Measurements from ENCODE around the gene TSKU.

TSKU gene

DNA sequence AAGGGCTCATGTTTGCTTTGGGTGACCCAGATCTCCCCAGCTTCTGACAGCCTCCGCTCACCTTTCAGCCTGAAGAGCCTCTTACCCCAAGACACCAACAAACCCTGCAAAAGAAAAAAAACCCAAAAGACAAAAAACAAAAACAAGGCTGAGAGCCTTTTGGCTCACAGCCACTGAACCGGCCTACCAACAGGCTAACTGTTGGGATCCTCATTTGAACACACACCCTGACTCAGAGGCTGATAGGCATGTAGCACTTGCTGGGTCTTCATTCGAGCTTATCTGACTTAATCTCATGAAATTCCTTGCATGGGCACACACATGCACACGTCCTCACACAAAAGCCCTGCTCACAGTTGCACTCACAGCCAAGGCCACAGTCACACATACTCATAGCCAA is 22.9 kb upstream of the TSKU start:
- Histone ChIP-seq H3K79me2 (ENCODE audit: insufficient read depth, low read length) (no peaks in the 10 kb centered on the region), H3K36me3 (ENCODE audit: insufficient read depth, low read length) (no peaks in the 10 kb centered on the region), H3F3A (ENCODE audit: low read depth) (no peaks in the 10 kb centered on the region)

DNA sequence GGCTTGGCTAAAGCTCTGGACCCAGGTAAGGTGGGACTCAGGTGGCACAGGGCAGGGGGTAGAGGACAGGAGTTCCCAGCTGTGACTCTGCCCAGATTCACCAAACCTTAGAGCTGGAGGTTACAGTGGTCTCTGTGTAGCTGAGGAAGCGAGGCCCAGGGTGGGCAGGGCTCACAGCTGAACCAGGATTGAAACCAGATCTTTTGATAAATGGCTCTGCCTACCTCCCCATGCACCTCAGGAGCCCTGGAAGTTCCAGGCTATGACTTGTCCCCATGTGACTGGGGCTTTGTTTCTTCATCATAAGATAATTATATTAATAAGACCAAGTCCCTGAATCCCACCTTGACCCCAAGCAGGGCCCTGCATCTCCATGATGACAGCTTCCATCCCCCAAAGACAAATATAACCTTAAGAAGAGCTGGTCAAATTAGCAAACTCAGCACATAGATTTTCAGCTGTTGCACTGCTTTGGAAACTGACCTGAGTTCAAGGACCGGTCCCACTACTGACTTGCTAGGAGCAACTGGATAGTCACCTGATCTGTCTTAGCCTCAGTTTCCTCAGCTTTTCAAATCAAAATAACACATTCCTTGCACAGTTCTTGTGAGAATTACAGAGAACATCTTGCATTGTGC is 21.3 kb upstream of the TSKU start:
- Histone ChIP-seq H3F3A (ENCODE audit: low read depth) (no peaks in the 10 kb centered on the region), H3K9ac (ENCODE audit: low read depth, low read length, poor library complexity, severe bottlenecking) (no peak overlapping the region)
- TF ChIP-seq EZH2phosphoT487 (IDR thresholded peaks at IDR 0.05; ENCODE audit: borderline replicate concordance) = no peak
- TF ChIP-seq, protein P1, sequence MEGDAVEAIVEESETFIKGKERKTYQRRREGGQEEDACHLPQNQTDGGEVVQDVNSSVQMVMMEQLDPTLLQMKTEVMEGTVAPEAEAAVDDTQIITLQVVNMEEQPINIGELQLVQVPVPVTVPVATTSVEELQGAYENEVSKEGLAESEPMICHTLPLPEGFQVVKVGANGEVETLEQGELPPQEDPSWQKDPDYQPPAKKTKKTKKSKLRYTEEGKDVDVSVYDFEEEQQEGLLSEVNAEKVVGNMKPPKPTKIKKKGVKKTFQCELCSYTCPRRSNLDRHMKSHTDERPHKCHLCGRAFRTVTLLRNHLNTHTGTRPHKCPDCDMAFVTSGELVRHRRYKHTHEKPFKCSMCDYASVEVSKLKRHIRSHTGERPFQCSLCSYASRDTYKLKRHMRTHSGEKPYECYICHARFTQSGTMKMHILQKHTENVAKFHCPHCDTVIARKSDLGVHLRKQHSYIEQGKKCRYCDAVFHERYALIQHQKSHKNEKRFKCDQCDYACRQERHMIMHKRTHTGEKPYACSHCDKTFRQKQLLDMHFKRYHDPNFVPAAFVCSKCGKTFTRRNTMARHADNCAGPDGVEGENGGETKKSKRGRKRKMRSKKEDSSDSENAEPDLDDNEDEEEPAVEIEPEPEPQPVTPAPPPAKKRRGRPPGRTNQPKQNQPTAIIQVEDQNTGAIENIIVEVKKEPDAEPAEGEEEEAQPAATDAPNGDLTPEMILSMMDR (conservative IDR thresholded peaks at IDR 0.05; ENCODE audit: low read length) = no peak

More for the DNA sequence above, 22.9 kb upstream of the TSKU start:
- Histone ChIP-seq H3K9me2 (replicated peaks; ENCODE audit: low read depth, low read length) (no peaks in the 10 kb centered on the region), H3K27me3 (ENCODE audit: insufficient read depth, low read length, poor library complexity, severe bottlenecking) (no peaks in the 10 kb centered on the region), H3K9ac (ENCODE audit: low read depth, low read length, poor library complexity, severe bottlenecking) (no peak overlapping the region), H3K4me2 (ENCODE audit: low read depth, low read length, poor library complexity, severe bottlenecking) (no peak overlapping the region), H3K4me3 (ENCODE audit: low read length, poor library complexity, severe bottlenecking) (no peak overlapping the region), H3K9me3 (ENCODE audit: insufficient read depth, low read depth, low read length) (no peaks in the 10 kb centered on the region), H4K20me1 (ENCODE audit: insufficient read depth, low read length, poor library complexity, severe bottlenecking) (no peaks in the 10 kb centered on the region), H3K4me1 (ENCODE audit: insufficient read depth, low read length, poor library complexity, severe bottlenecking) (peaks cover 9% of the 10 kb centered on the region), H2AFZ (ENCODE audit: low read length) (no peak overlapping the region)
- TF ChIP-seq, protein P1 (conservative IDR thresholded peaks at IDR 0.05; ENCODE audit: low read length) = no peak
- no peak for TF ChIP-seq EZH2phosphoT487 (IDR thresholded peaks at IDR 0.05; ENCODE audit: borderline replicate concordance)

DNA sequence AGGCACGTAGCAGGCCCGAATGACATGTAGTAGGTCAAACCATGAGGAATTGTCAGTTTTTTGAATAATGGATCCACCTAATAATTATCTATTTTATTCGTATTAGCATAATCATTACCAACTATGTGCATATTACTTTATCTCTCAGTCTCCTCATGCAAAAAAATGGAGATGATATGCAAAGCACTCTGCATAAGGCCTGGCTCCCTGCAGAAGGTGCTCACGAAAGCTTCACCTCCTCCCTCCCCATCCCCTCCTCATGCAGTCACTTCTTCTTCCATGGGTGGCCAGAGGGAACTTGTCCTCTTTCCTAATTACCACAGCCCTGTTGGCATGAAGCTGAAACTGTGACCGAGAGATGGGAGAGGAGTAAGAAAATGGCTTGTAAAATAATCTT is 20.8 kb upstream of the TSKU start:
- Histone ChIP-seq H2AFZ (ENCODE audit: low read length) (no peak overlapping the region), H3K4me2 (ENCODE audit: low read depth, low read length, poor library complexity, severe bottlenecking) (no peak overlapping the region), H3K4me3 (ENCODE audit: low read length, poor library complexity, severe bottlenecking) (no peak overlapping the region), H3K4me1 (ENCODE audit: insufficient read depth, low read length, poor library complexity, severe bottlenecking) (peaks cover 11% of the 10 kb centered on the region), H3K9me3 (ENCODE audit: insufficient read depth, low read depth, low read length) (no peaks in the 10 kb centered on the region), H3K27me3 (ENCODE audit: insufficient read depth, low read length, poor library complexity, severe bottlenecking) (no peaks in the 10 kb centered on the region), H3K9me2 (replicated peaks; ENCODE audit: low read depth, low read length) (no peaks in the 10 kb centered on the region), H3F3A (ENCODE audit: low read depth) (no peaks in the 10 kb centered on the region), H3K36me3 (ENCODE audit: insufficient read depth, low read length) (no peaks in the 10 kb centered on the region), H4K20me1 (ENCODE audit: insufficient read depth, low read length, poor library complexity, severe bottlenecking) (no peaks in the 10 kb centered on the region), H3K9ac (ENCODE audit: low read depth, low read length, poor library complexity, severe bottlenecking) (no peak overlapping the region), H3K79me2 (ENCODE audit: insufficient read depth, low read length) (no peaks in the 10 kb centered on the region)
- TF ChIP-seq EZH2phosphoT487 (IDR thresholded peaks at IDR 0.05; ENCODE audit: borderline replicate concordance) = no peak
- TF ChIP-seq, protein P1 (conservative IDR thresholded peaks at IDR 0.05; ENCODE audit: low read length) = no peak

More for the DNA sequence above, 21.3 kb upstream of the TSKU start:
- no peak overlapping the region for H3K4me2 ChIP-seq (ENCODE audit: low read depth, low read length, poor library complexity, severe bottlenecking)
- H3K9me2 ChIP-seq (replicated peaks; ENCODE audit: low read depth, low read length) = no peaks in the 10 kb centered on the region
- no peaks in the 10 kb centered on the region for H3K36me3 ChIP-seq (ENCODE audit: insufficient read depth, low read length)
- H3K79me2 ChIP-seq (ENCODE audit: insufficient read depth, low read length) = no peaks in the 10 kb centered on the region
- peaks cover 9% of the 10 kb centered on the region for H3K4me1 ChIP-seq (ENCODE audit: insufficient read depth, low read length, poor library complexity, severe bottlenecking)
- no peaks in the 10 kb centered on the region for H3K27me3 ChIP-seq (ENCODE audit: insufficient read depth, low read length, poor library complexity, severe bottlenecking)
- H3K9me3 ChIP-seq (ENCODE audit: insufficient read depth, low read depth, low read length) = no peaks in the 10 kb centered on the region
- no peaks in the 10 kb centered on the region for H4K20me1 ChIP-seq (ENCODE audit: insufficient read depth, low read length, poor library complexity, severe bottlenecking)
- no peak overlapping the region for H3K4me3 ChIP-seq (ENCODE audit: low read length, poor library complexity, severe bottlenecking)
- H2AFZ ChIP-seq (ENCODE audit: low read length) = no peak overlapping the region

Data from Loucy (cell line).